ENCODE data around the gene RBMXL3. TPM values are rescaled to one million over a fixed set of nuclear protein-coding genes. Genes with fewer than 3 reads are reported as not detected.
"Not testable (repeated sequence)": the region's sequence is repeated elsewhere in the genome, so short reads cannot be mapped to it uniquely, and the experiment has no call there.

Gene RBMXL3
- total and polyA plus RNA-seq, 2 donors (not counting 3 experiments of a cell fraction or from before 2014, with no cell fraction given), result not detected

- H3K36me3 ChIP-seq (ENCODE audit: control insufficient read depth in 2 of 2, extremely low read depth in 1 of 2, insufficient read depth in 2 of 2, low read length in 2 of 2), result no peaks in the 10 kb centered on the region
- FAIRE-seq (no peak), DNase-seq (ENCODE audit: low read depth, low spot score) (no peak)
- dilution Hi-C loops (cut with MboI; ENCODE audit: extremely low pct_ligation_motif_present, low sequenced_read_pairs) (no loop called here), intact Hi-C loops (cut with micrococcal nuclease) (no loop called here)
- H3K27me3 ChIP-seq (ENCODE audit: control insufficient read depth in 2 of 2, insufficient read depth in 2 of 2, low read length in 2 of 2), result no peaks in the 10 kb centered on the region
- no peak overlapping the region for H2AFZ ChIP-seq (ENCODE audit: low read depth, low read length)
- H3K4me3 ChIP-seq (replicated peaks in 1 of 3; ENCODE audit: insufficient read depth in 1 of 3, low read depth in 1 of 3, low read length in 3 of 3), result no peak overlapping the region
- H3K4me2 ChIP-seq (ENCODE audit: insufficient read depth, low read length), result no peak overlapping the region
- BruUV-seq (replicated peaks), result no TSS peak
- H3K27ac ChIP-seq (ENCODE audit: insufficient read depth, low read depth, low read length), result no peak overlapping the region
- no peaks in the 10 kb centered on the region for H3K79me2 ChIP-seq (ENCODE audit: control insufficient read depth, insufficient read depth, low read length)
- no peaks in the 10 kb centered on the region for H3K4me1 ChIP-seq (ENCODE audit: control insufficient read depth, extremely low read depth, insufficient read depth, low read length)
- TF ChIP-seq POLR2AphosphoS5 (IDR thresholded peaks at IDR 0.05; ENCODE audit: insufficient read depth, low read depth, low read length) (no peak), GATA2 (IDR thresholded peaks at IDR 0.05; ENCODE audit: insufficient read depth, insufficient read length, low read depth, low read length) (no peak), MYC (IDR thresholded peaks at IDR 0.05; ENCODE audit: low read depth, low read length) (no peak)
- CTCF ChIA-PET, result interaction anchor here (0.8 kb wide), 1 partner anchor 112 kb away, joined by 3 read pairs; no protein-coding TSS in a partner anchor
- POLR2A ChIA-PET, result no interaction called here
- H3K9me3 ChIP-seq (replicated peaks; ENCODE audit: control insufficient read depth, insufficient read depth, low read length), result no peaks in the 10 kb centered on the region
- no peaks in the 10 kb centered on the region for H3K9me1 ChIP-seq (replicated peaks; ENCODE audit: control insufficient read depth, extremely low read depth, insufficient read depth, low read length)
- no peaks in the 10 kb centered on the region for H4K20me1 ChIP-seq (replicated peaks; ENCODE audit: control insufficient read depth, extremely low read depth, insufficient read depth, low read length)
- H3K9ac ChIP-seq (replicated peaks; ENCODE audit: extremely low read depth, insufficient read depth, low read length), result no peak overlapping the region
Observed at GRCh38 chrX:115214151-115214550, 24.9 kb downstream of the RBMXL3 start.

DNA sequence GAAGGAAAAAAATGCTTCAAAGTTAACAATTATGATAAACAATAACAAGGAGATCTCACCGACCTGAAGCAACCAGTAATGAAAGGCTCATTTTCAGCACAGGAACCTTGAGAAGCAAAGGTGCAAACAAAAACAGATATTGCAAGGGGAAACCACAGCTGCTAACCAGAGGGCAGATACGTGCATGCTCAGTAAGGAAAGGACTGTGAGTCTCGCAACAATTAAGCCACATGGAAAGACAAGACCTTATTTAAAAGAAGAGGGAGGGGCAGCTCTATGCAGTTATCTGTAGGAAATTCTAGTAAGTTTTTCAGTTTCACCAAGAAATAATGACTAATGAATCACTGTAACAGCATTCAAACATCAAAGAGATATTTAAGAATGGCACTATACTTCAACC lies 25.4 kb downstream of the RBMXL3 start:
- no peak overlapping the region for H3K4me2 ChIP-seq (ENCODE audit: insufficient read depth, low read length)
- H3K36me3 ChIP-seq (ENCODE audit: control insufficient read depth in 2 of 2, extremely low read depth in 1 of 2, insufficient read depth in 2 of 2, low read length in 2 of 2), result no peaks in the 10 kb centered on the region
- intact Hi-C loops (cut with micrococcal nuclease), result no loop called here
- ChIA-PET POLR2A (no interaction called here), CTCF (no interaction called here)
- TF ChIP-seq, protein P1, sequence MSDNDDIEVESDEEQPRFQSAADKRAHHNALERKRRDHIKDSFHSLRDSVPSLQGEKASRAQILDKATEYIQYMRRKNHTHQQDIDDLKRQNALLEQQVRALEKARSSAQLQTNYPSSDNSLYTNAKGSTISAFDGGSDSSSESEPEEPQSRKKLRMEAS (IDR thresholded peaks at IDR 0.05; ENCODE audit: insufficient read depth, insufficient read length), result no peak
- TF ChIP-seq EZH2 (IDR thresholded peaks at IDR 0.05; ENCODE audit: borderline replicate concordance, low read depth, low read length, severe bottlenecking) (no peak), JUN (IDR thresholded peaks at IDR 0.05; ENCODE audit: borderline replicate concordance, insufficient read depth, insufficient read length, low read depth) (no peak), POLR2AphosphoS5 (IDR thresholded peaks at IDR 0.05; ENCODE audit: insufficient read depth, low read depth, low read length) (no peak), FOS (IDR thresholded peaks at IDR 0.05; ENCODE audit: borderline replicate concordance, insufficient read depth, low read length) (no peak), POLR2A (IDR thresholded peaks at IDR 0.05; ENCODE audit: low read depth, low read length) (no peak), GATA2 (IDR thresholded peaks at IDR 0.05; ENCODE audit: insufficient read depth, insufficient read length, low read depth, low read length) (no peak), MYC (IDR thresholded peaks at IDR 0.05; ENCODE audit: low read depth, low read length) (no peak)
- TF ChIP-seq, protein P2, sequence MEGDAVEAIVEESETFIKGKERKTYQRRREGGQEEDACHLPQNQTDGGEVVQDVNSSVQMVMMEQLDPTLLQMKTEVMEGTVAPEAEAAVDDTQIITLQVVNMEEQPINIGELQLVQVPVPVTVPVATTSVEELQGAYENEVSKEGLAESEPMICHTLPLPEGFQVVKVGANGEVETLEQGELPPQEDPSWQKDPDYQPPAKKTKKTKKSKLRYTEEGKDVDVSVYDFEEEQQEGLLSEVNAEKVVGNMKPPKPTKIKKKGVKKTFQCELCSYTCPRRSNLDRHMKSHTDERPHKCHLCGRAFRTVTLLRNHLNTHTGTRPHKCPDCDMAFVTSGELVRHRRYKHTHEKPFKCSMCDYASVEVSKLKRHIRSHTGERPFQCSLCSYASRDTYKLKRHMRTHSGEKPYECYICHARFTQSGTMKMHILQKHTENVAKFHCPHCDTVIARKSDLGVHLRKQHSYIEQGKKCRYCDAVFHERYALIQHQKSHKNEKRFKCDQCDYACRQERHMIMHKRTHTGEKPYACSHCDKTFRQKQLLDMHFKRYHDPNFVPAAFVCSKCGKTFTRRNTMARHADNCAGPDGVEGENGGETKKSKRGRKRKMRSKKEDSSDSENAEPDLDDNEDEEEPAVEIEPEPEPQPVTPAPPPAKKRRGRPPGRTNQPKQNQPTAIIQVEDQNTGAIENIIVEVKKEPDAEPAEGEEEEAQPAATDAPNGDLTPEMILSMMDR (IDR thresholded peaks at IDR 0.05; ENCODE audit: extremely low read depth in 1 of 2, insufficient read depth in 1 of 2, low read depth in 1 of 2, low read length in 2 of 2), result no peak
- no peak overlapping the region for H3K27ac ChIP-seq (ENCODE audit: insufficient read depth, low read depth, low read length)
- H3K9me1 ChIP-seq (replicated peaks; ENCODE audit: control insufficient read depth, extremely low read depth, insufficient read depth, low read length), result no peaks in the 10 kb centered on the region
- H3K79me2 ChIP-seq (ENCODE audit: control insufficient read depth, insufficient read depth, low read length), result no peaks in the 10 kb centered on the region
- no peak overlapping the region for H3K4me3 ChIP-seq (replicated peaks in 1 of 3; ENCODE audit: insufficient read depth in 1 of 3, low read depth in 1 of 3, low read length in 3 of 3)
- no peaks in the 10 kb centered on the region for H3K9me3 ChIP-seq (replicated peaks; ENCODE audit: control insufficient read depth, insufficient read depth, low read length)
- BruUV-seq (replicated peaks), result no TSS peak
- DNase-seq (ENCODE audit: low read depth, low spot score) (no peak), FAIRE-seq (no peak)
- no peaks in the 10 kb centered on the region for H4K20me1 ChIP-seq (replicated peaks; ENCODE audit: control insufficient read depth, extremely low read depth, insufficient read depth, low read length)
- H2AFZ ChIP-seq (ENCODE audit: low read depth, low read length), result no peak overlapping the region
- dilution Hi-C loops (cut with MboI; ENCODE audit: extremely low pct_ligation_motif_present, low sequenced_read_pairs), result no loop called here
- H3K27me3 ChIP-seq (ENCODE audit: control insufficient read depth in 2 of 2, insufficient read depth in 2 of 2, low read length in 2 of 2), result no peaks in the 10 kb centered on the region
- no peaks in the 10 kb centered on the region for H3K4me1 ChIP-seq (ENCODE audit: control insufficient read depth, extremely low read depth, insufficient read depth, low read length)
- no peak overlapping the region for H3K9ac ChIP-seq (replicated peaks; ENCODE audit: extremely low read depth, insufficient read depth, low read length)

DNA sequence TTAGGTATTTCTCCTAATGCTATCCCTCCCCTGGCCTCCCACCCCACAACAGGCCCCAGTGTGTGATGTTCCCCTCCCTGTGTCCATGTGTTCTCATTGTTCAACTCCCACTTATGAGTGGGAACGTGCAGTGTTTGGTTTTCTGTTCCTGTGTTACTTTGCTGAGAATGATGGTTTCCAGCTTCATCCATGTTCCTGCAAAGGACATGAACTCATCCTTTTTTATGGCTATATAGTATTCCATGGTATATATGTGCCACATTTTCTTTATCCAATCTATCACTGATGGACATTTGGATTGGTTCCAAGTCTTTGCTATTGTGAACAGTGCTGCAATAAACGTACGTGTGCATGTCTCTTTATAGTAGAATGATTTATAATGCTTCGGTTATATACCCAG lies 28.1 kb downstream of the RBMXL3 start:
- H3K27me3 ChIP-seq (ENCODE audit: control insufficient read depth in 2 of 2, insufficient read depth in 2 of 2, low read length in 2 of 2); H3K27ac ChIP-seq (ENCODE audit: insufficient read depth, low read depth, low read length); intact Hi-C loops (cut with micrococcal nuclease); H3K4me3 ChIP-seq (replicated peaks in 1 of 3; ENCODE audit: insufficient read depth in 1 of 3, low read depth in 1 of 3, low read length in 3 of 3); POLR2A ChIA-PET; H3K36me3 ChIP-seq (ENCODE audit: control insufficient read depth in 2 of 2, extremely low read depth in 1 of 2, insufficient read depth in 2 of 2, low read length in 2 of 2); H4K20me1 ChIP-seq (replicated peaks; ENCODE audit: control insufficient read depth, extremely low read depth, insufficient read depth, low read length); H3K9me1 ChIP-seq (replicated peaks; ENCODE audit: control insufficient read depth, extremely low read depth, insufficient read depth, low read length); H3K4me2 ChIP-seq (ENCODE audit: insufficient read depth, low read length); H3K9me3 ChIP-seq (replicated peaks; ENCODE audit: control insufficient read depth, insufficient read depth, low read length); H3K79me2 ChIP-seq (ENCODE audit: control insufficient read depth, insufficient read depth, low read length); FAIRE-seq; CTCF ChIA-PET; H3K4me1 ChIP-seq (ENCODE audit: control insufficient read depth, extremely low read depth, insufficient read depth, low read length); dilution Hi-C loops (cut with MboI; ENCODE audit: extremely low pct_ligation_motif_present, low sequenced_read_pairs); BruUV-seq (replicated peaks); H3K9ac ChIP-seq (replicated peaks; ENCODE audit: extremely low read depth, insufficient read depth, low read length); H2AFZ ChIP-seq (ENCODE audit: low read depth, low read length); DNase-seq (ENCODE audit: low read depth, low spot score): not testable (repeated sequence)
